ENCODE data around the gene MYO3B. TPM values are rescaled to one million over a fixed set of nuclear protein-coding genes. Genes with fewer than 3 reads are reported as not detected.

The MYO3B gene
- total RNA-seq, 2 experiments from 2014 or later = not detected

DNA sequence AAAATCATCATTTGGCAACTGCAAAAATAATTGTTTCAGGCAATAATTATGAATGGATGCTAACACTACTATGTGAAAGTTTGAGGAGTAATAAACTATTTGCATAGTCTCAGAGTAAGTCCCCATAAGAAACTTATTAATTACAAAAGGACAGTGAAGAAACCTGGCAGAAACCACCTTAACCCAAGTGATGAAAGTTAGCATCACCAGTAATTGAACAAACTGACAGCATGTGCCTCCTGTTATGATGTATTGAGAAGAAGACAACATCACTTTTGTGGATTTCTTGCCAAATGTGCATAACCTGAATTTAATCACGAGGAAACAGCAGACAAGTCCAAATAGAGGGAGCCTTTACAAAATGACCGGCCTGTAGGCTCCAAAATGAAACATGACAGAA, 353.9 kb downstream of the MYO3B start:
- no peaks in the 10 kb centered on the region for H3K9me3 ChIP-seq (ENCODE audit: low read length)
- no peaks in the 10 kb centered on the region for H4K20me1 ChIP-seq (ENCODE audit: insufficient read depth, low read length)
- no peak overlapping the region for H3K27ac ChIP-seq (ENCODE audit: low read depth, low read length, poor library complexity, severe bottlenecking)
- no peaks in the 10 kb centered on the region for H3K4me1 ChIP-seq (ENCODE audit: insufficient read depth, low read length, poor library complexity, severe bottlenecking)
- no peaks in the 10 kb centered on the region for H3K36me3 ChIP-seq (ENCODE audit: insufficient read depth, low read length)
- no peak overlapping the region for H2AFZ ChIP-seq (ENCODE audit: low read length)
- no TSS peak for BruUV-seq (replicated peaks)
- TF ChIP-seq, protein P1, sequence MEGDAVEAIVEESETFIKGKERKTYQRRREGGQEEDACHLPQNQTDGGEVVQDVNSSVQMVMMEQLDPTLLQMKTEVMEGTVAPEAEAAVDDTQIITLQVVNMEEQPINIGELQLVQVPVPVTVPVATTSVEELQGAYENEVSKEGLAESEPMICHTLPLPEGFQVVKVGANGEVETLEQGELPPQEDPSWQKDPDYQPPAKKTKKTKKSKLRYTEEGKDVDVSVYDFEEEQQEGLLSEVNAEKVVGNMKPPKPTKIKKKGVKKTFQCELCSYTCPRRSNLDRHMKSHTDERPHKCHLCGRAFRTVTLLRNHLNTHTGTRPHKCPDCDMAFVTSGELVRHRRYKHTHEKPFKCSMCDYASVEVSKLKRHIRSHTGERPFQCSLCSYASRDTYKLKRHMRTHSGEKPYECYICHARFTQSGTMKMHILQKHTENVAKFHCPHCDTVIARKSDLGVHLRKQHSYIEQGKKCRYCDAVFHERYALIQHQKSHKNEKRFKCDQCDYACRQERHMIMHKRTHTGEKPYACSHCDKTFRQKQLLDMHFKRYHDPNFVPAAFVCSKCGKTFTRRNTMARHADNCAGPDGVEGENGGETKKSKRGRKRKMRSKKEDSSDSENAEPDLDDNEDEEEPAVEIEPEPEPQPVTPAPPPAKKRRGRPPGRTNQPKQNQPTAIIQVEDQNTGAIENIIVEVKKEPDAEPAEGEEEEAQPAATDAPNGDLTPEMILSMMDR (conservative IDR thresholded peaks at IDR 0.05; ENCODE audit: low read length) = no peak
- TF ChIP-seq EZH2phosphoT487 (IDR thresholded peaks at IDR 0.05; ENCODE audit: borderline replicate concordance, low read depth, low read length) = no peak
- no peak for DNase-seq (ENCODE audit: low spot score)
- H3K4me2 ChIP-seq (ENCODE audit: low read length) = no peak overlapping the region
- intact Hi-C loops (cut with micrococcal nuclease; ENCODE audit: unreplicated experiment) = no loop called here
- no peaks in the 10 kb centered on the region for H3K9me2 ChIP-seq (ENCODE audit: insufficient read depth, low read length)
- POLR2A ChIA-PET = interaction anchor here (0.7 kb wide), 1 partner anchor 1689 kb away, joined by 5 read pairs; no protein-coding TSS in a partner anchor
- H3K4me3 ChIP-seq (ENCODE audit: low read depth, low read length, poor library complexity, severe bottlenecking) = no peak overlapping the region
- H3K79me2 ChIP-seq (ENCODE audit: insufficient read depth, low read depth, low read length) = no peaks in the 10 kb centered on the region
- CTCF ChIA-PET (ENCODE audit: unreplicated experiment) = no interaction called here

DNA sequence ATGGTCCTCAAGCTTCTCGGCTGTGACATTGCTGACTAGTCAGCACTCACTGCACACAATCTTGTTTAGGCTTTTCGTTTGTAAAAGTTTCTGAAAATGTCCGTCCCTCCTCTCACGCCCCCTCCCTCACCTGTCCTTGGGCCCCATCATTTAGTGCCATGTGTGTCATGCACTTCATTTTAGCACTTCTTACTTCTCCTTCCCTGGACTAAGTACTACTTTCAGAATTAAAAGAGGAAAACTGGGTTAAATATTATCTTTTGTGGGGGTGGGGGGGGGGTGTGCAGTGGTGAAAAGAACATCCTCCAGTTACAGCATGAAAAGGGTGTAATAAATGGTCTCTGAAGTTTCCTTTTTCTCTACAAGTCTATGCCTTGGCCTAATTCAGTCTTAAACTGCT, 355.2 kb downstream of the MYO3B start:
- Histone ChIP-seq H3K36me3 (ENCODE audit: insufficient read depth, low read length) (no peaks in the 10 kb centered on the region), H3K9me2 (ENCODE audit: insufficient read depth, low read length) (no peaks in the 10 kb centered on the region), H3K4me1 (ENCODE audit: insufficient read depth, low read length, poor library complexity, severe bottlenecking) (no peaks in the 10 kb centered on the region), H3K9me3 (ENCODE audit: low read length) (no peaks in the 10 kb centered on the region), H3K27ac (ENCODE audit: low read depth, low read length, poor library complexity, severe bottlenecking) (no peak overlapping the region), H4K20me1 (ENCODE audit: insufficient read depth, low read length) (no peaks in the 10 kb centered on the region), H3K79me2 (ENCODE audit: insufficient read depth, low read depth, low read length) (no peaks in the 10 kb centered on the region), H2AFZ (ENCODE audit: low read length) (no peak overlapping the region), H3K4me2 (ENCODE audit: low read length) (no peak overlapping the region), H3K4me3 (ENCODE audit: low read depth, low read length, poor library complexity, severe bottlenecking) (no peak overlapping the region)
- TF ChIP-seq EZH2phosphoT487 (IDR thresholded peaks at IDR 0.05; ENCODE audit: borderline replicate concordance, low read depth, low read length) = no peak
- TF ChIP-seq, protein P1 (conservative IDR thresholded peaks at IDR 0.05; ENCODE audit: low read length) = no peak
- DNase-seq (ENCODE audit: low spot score) = no peak
- CTCF ChIA-PET (ENCODE audit: unreplicated experiment) = no interaction called here
- BruUV-seq (replicated peaks) = no TSS peak
- intact Hi-C loops (cut with micrococcal nuclease; ENCODE audit: unreplicated experiment) = no loop called here
- POLR2A ChIA-PET = no interaction called here

DNA sequence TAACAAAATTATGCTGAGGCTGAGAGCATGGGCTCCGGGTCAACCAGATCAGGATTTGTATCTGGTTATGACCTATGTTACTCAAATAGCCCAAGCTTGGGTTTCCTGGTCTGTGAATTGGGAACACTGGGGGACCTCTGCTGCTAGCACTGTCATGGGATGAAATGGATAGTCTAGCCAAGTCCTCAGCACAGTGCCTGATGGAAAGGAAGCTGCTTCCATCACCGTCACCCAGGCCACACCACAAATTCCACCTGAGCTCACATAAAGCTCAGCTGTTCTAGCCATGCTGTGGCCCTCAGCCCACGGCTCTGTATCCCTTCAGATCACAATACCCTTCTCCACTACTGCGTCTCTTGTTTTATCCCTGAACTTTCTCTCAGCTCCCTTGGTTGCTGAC, 357.6 kb downstream of the MYO3B start:
- Histone ChIP-seq H2AFZ (ENCODE audit: low read length) (no peak overlapping the region), H3K36me3 (ENCODE audit: insufficient read depth, low read length) (no peaks in the 10 kb centered on the region), H3K9me3 (ENCODE audit: low read length) (no peaks in the 10 kb centered on the region), H3K27ac (ENCODE audit: low read depth, low read length, poor library complexity, severe bottlenecking) (no peak overlapping the region), H3K4me1 (ENCODE audit: insufficient read depth, low read length, poor library complexity, severe bottlenecking) (no peaks in the 10 kb centered on the region), H3K4me3 (ENCODE audit: low read depth, low read length, poor library complexity, severe bottlenecking) (no peak overlapping the region), H3K9me2 (ENCODE audit: insufficient read depth, low read length) (no peaks in the 10 kb centered on the region), H4K20me1 (ENCODE audit: insufficient read depth, low read length) (no peaks in the 10 kb centered on the region), H3K79me2 (ENCODE audit: insufficient read depth, low read depth, low read length) (no peaks in the 10 kb centered on the region), H3K4me2 (ENCODE audit: low read length) (no peak overlapping the region)
- TF ChIP-seq, protein P1 (conservative IDR thresholded peaks at IDR 0.05; ENCODE audit: low read length) = no peak
- no peak for TF ChIP-seq EZH2phosphoT487 (IDR thresholded peaks at IDR 0.05; ENCODE audit: borderline replicate concordance, low read depth, low read length)
- no TSS peak for BruUV-seq (replicated peaks)
- CTCF ChIA-PET (ENCODE audit: unreplicated experiment) = no interaction called here
- no peak for DNase-seq (ENCODE audit: low spot score)
- POLR2A ChIA-PET = no interaction called here
- intact Hi-C loops (cut with micrococcal nuclease; ENCODE audit: unreplicated experiment) = no loop called here
